Measurements from ENCODE around the gene JDP2.

Gene JDP2

GRCh38 chr14:75392686-75393641 is 34.9 kb upstream of the JDP2 start:
- Histone ChIP-seq H3K9ac (ENCODE audit: low read length) (no peak overlapping the region), H3K9me2 (replicated peaks; ENCODE audit: insufficient read depth, low read length) (no peaks in the 10 kb centered on the region), H3K27me3 (ENCODE audit: low read length) (no peaks in the 10 kb centered on the region), H2AFZ (ENCODE audit: low read depth, low read length, severe bottlenecking) (no peak overlapping the region), H4K20me1 (ENCODE audit: low read depth, low read length) (no peaks in the 10 kb centered on the region), H3K27ac (ENCODE audit: low read depth, low read length) (no peak overlapping the region), H3K79me2 (ENCODE audit: insufficient read depth, low read length) (no peaks in the 10 kb centered on the region), H3K36me3 (ENCODE audit: low read length) (no peaks in the 10 kb centered on the region), H3K9me3 (ENCODE audit: insufficient read depth, low read length) (no peaks in the 10 kb centered on the region), H3F3A (ENCODE audit: insufficient read depth) (no peaks in the 10 kb centered on the region), H3K4me2 (ENCODE audit: low read depth, low read length, poor library complexity, severe bottlenecking) (no peak overlapping the region), H3K4me3 (ENCODE audit: insufficient read depth, low read length, poor library complexity, severe bottlenecking) (no peak overlapping the region)
- TF ChIP-seq CTCF (IDR thresholded peaks at IDR 0.05; ENCODE audit: insufficient read depth, low read length, poor library complexity, severe bottlenecking) (no peak), EZH2phosphoT487 (conservative IDR thresholded peaks at IDR 0.05; ENCODE audit: low read length) (no peak)

- Histone ChIP-seq H3K9me3 (ENCODE audit: insufficient read depth, low read length) (no peaks in the 10 kb centered on the region), H3F3A (ENCODE audit: insufficient read depth) (no peaks in the 10 kb centered on the region), H3K9me2 (replicated peaks; ENCODE audit: insufficient read depth, low read length) (no peaks in the 10 kb centered on the region), H3K9ac (ENCODE audit: low read length) (no peak overlapping the region), H3K79me2 (ENCODE audit: insufficient read depth, low read length) (no peaks in the 10 kb centered on the region), H3K27me3 (ENCODE audit: low read length) (no peaks in the 10 kb centered on the region), H3K36me3 (ENCODE audit: low read length) (no peaks in the 10 kb centered on the region), H4K20me1 (ENCODE audit: low read depth, low read length) (no peaks in the 10 kb centered on the region), H3K27ac (ENCODE audit: low read depth, low read length) (no peak overlapping the region), H2AFZ (ENCODE audit: low read depth, low read length, severe bottlenecking) (no peak overlapping the region), H3K4me2 (ENCODE audit: low read depth, low read length, poor library complexity, severe bottlenecking) (no peak overlapping the region), H3K4me3 (ENCODE audit: insufficient read depth, low read length, poor library complexity, severe bottlenecking) (no peak overlapping the region)
- TF ChIP-seq EZH2phosphoT487 (conservative IDR thresholded peaks at IDR 0.05; ENCODE audit: low read length) (no peak), CTCF (IDR thresholded peaks at IDR 0.05; ENCODE audit: insufficient read depth, low read length, poor library complexity, severe bottlenecking) (no peak)
Measured at GRCh38 chr14:75393794-75394193, 34.0 kb upstream of the JDP2 start.

- Histone ChIP-seq H3K9ac (ENCODE audit: low read length) (no peak overlapping the region), H3K79me2 (ENCODE audit: insufficient read depth, low read length) (no peaks in the 10 kb centered on the region)
Measured at GRCh38 chr14:75395862-75396261, 32.0 kb upstream of the JDP2 start.

More at GRCh38 chr14:75395862-75396261, 32.0 kb upstream of the JDP2 start:
- H3K9me2 ChIP-seq (replicated peaks; ENCODE audit: insufficient read depth, low read length) = no peaks in the 10 kb centered on the region
- no peaks in the 10 kb centered on the region for H3F3A ChIP-seq (ENCODE audit: insufficient read depth)
- TF ChIP-seq EZH2phosphoT487 (conservative IDR thresholded peaks at IDR 0.05; ENCODE audit: low read length) (no peak), CTCF (IDR thresholded peaks at IDR 0.05; ENCODE audit: insufficient read depth, low read length, poor library complexity, severe bottlenecking) (no peak)
- H2AFZ ChIP-seq (ENCODE audit: low read depth, low read length, severe bottlenecking) = no peak overlapping the region
- H4K20me1 ChIP-seq (ENCODE audit: low read depth, low read length) = no peaks in the 10 kb centered on the region
- no peak overlapping the region for H3K4me2 ChIP-seq (ENCODE audit: low read depth, low read length, poor library complexity, severe bottlenecking)
- no peak overlapping the region for H3K27ac ChIP-seq (ENCODE audit: low read depth, low read length)
- H3K36me3 ChIP-seq (ENCODE audit: low read length) = no peaks in the 10 kb centered on the region
- no peaks in the 10 kb centered on the region for H3K27me3 ChIP-seq (ENCODE audit: low read length)
- no peak overlapping the region for H3K4me3 ChIP-seq (ENCODE audit: insufficient read depth, low read length, poor library complexity, severe bottlenecking)
- H3K9me3 ChIP-seq (ENCODE audit: insufficient read depth, low read length) = no peaks in the 10 kb centered on the region

All from SU-DHL-6 (cell line).